ENCODE results near the gene TNFRSF14.

Gene TNFRSF14

DNA sequence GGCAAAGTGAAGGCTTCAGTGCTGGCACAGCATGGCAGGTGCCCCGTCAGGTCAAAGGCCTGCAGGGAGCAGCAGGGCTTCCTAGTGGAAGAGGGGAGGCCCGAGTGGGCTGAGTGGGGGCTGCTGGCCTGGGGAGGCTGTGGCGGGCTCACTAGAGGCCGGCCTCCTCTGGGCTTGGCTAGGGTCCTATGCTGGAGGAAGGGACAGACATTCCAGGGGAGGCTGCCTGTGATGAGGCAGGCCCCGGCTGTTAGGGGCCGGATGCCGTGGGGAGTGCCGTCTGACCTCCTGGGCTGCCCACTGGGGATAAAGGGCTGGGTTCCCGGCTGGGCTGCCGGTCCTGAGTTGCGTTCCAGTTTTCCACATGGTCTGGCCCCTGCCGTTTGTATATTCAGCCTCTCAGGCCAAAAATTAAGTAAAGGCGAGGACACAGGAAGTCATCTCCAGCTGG is 51.5 kb downstream of the TNFRSF14 start:
- H4K20me1 ChIP-seq (ENCODE audit: control insufficient read depth, insufficient read depth, low read depth, low read length) = no peaks in the 10 kb centered on the region
- no peaks in the 10 kb centered on the region; the same call in 1 of the 2 replicates for H3K9me3 ChIP-seq (ENCODE audit: control insufficient read depth, insufficient read depth, low read length)
- TF ChIP-seq EZH2phosphoT487 (IDR thresholded peaks at IDR 0.05; ENCODE audit: borderline replicate concordance, low read length) (no peak), CTCF (IDR thresholded peaks at IDR 0.05; ENCODE audit: low read depth, low read length, poor library complexity, severe bottlenecking) (no peak)
- no peak overlapping the region for H3K27ac ChIP-seq (ENCODE audit: low read depth, low read length)
- no peaks in the 10 kb centered on the region for H3K79me2 ChIP-seq (ENCODE audit: control insufficient read depth, low read length)
- H3F3A ChIP-seq (ENCODE audit: control insufficient read depth, insufficient read depth) = no peaks in the 10 kb centered on the region
- H3K4me2 ChIP-seq (ENCODE audit: low read length) = no peak overlapping the region
- H3K4me3 ChIP-seq (ENCODE audit: low read length) = no peak overlapping the region
- H3K27me3 ChIP-seq (ENCODE audit: control insufficient read depth, low read length) = no peaks in the 10 kb centered on the region
- H3K36me3 ChIP-seq (ENCODE audit: control insufficient read depth, low read length) = no peaks in the 10 kb centered on the region
- H3K9me2 ChIP-seq (replicated peaks; ENCODE audit: control insufficient read depth, low read length) = no peaks in the 10 kb centered on the region
- no peaks in the 10 kb centered on the region for H3K4me1 ChIP-seq (ENCODE audit: control insufficient read depth, low read length)

- TF ChIP-seq EZH2phosphoT487 (IDR thresholded peaks at IDR 0.05; ENCODE audit: borderline replicate concordance, low read length) (no peak), CTCF (IDR thresholded peaks at IDR 0.05; ENCODE audit: low read depth, low read length, poor library complexity, severe bottlenecking) (no peak)
- no peaks in the 10 kb centered on the region for H3K4me1 ChIP-seq (ENCODE audit: control insufficient read depth, low read length)
- H3K27ac ChIP-seq (ENCODE audit: low read depth, low read length) = no peak overlapping the region
- H3K9me3 ChIP-seq (ENCODE audit: control insufficient read depth, insufficient read depth, low read length) = no peaks in the 10 kb centered on the region; the same call in 1 of the 2 replicates
- H3K4me2 ChIP-seq (ENCODE audit: low read length) = no peak overlapping the region
- H4K20me1 ChIP-seq (ENCODE audit: control insufficient read depth, insufficient read depth, low read depth, low read length) = no peaks in the 10 kb centered on the region
- 0 out of 2 replicates have a peak, but pooled peaks cover 2% of the 10 kb centered on the region for H3K27me3 ChIP-seq (ENCODE audit: control insufficient read depth, low read length)
- no peaks in the 10 kb centered on the region for H3F3A ChIP-seq (ENCODE audit: control insufficient read depth, insufficient read depth)
- no peaks in the 10 kb centered on the region for H3K9me2 ChIP-seq (replicated peaks; ENCODE audit: control insufficient read depth, low read length)
- no peaks in the 10 kb centered on the region for H3K36me3 ChIP-seq (ENCODE audit: control insufficient read depth, low read length)
- H3K79me2 ChIP-seq (ENCODE audit: control insufficient read depth, low read length) = no peaks in the 10 kb centered on the region
- H3K4me3 ChIP-seq (ENCODE audit: low read length) = no peak overlapping the region
Measured at GRCh38 chr1:2609319-2610035, 53.3 kb downstream of the TNFRSF14 start.

DNA sequence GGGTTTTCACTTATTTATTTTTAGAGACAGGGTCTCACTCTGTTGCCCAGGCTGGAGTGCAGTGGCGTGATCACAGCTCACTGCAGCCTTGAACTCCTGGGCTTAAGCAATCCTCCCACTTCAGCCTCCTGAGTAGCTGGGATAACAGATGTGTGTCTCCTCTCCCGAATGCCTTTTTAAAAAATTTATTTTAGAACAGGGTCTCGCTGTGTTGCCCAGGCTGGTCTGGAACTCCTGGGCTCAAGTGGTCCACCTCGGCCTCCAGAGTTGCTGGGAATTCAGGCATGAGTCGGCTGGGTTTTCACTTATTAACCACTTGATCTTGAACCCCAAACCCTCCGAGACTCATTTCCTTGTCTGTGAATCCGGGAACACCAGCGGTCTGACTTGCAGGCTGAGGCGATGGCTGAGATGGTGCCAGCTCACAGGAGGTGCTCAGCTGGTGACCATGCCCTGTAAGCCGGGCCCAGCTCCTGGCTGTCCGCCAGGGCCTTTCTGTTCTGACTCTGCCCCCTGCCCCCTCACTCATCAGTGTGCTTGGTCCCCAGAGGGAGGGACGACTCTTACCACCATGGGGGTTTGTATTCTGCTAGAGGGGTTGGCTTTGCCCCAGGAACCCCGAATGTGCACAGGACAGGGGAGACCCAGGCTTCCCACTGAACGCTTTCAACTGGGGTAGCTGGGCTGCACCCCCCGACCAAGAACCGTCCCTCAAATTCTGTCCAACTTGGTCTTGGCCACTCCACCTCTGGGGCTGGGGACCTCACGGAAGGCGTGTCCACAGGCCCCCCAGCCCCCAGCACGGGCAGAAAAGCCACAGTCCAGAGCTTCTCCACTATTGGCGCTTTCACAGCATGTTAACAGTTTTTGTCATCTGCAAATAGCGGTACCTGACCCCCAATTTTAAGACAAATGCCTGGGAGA is 54.1 kb downstream of the TNFRSF14 start:
- no peaks in the 10 kb centered on the region for H3K79me2 ChIP-seq (ENCODE audit: control insufficient read depth, low read length)
- H3K4me2 ChIP-seq (ENCODE audit: low read length) = no peak overlapping the region
- H3K27me3 ChIP-seq (ENCODE audit: control insufficient read depth, low read length) = peaks cover 8% of the 10 kb centered on the region
- TF ChIP-seq CTCF (IDR thresholded peaks at IDR 0.05; ENCODE audit: low read depth, low read length, poor library complexity, severe bottlenecking) (no peak), EZH2phosphoT487 (IDR thresholded peaks at IDR 0.05; ENCODE audit: borderline replicate concordance, low read length) (no peak)
- H3K9me2 ChIP-seq (replicated peaks; ENCODE audit: control insufficient read depth, low read length) = no peaks in the 10 kb centered on the region
- no peak overlapping the region for H3K4me3 ChIP-seq (ENCODE audit: low read length)
- no peaks in the 10 kb centered on the region for H3F3A ChIP-seq (ENCODE audit: control insufficient read depth, insufficient read depth)
- H4K20me1 ChIP-seq (ENCODE audit: control insufficient read depth, insufficient read depth, low read depth, low read length) = no peaks in the 10 kb centered on the region
- H3K4me1 ChIP-seq (ENCODE audit: control insufficient read depth, low read length) = no peaks in the 10 kb centered on the region
- H3K36me3 ChIP-seq (ENCODE audit: control insufficient read depth, low read length) = no peaks in the 10 kb centered on the region
- no peak overlapping the region for H3K27ac ChIP-seq (ENCODE audit: low read depth, low read length)
- no peaks in the 10 kb centered on the region; the same call in 1 of the 2 replicates for H3K9me3 ChIP-seq (ENCODE audit: control insufficient read depth, insufficient read depth, low read length)

All from DOHH2 (cell line).